Measurements from ENCODE around the gene ANKRD44.

ANKRD44 gene

GRCh38 chr2:196974970-196975369 lies 335.6 kb downstream of the ANKRD44 start:
- DNase-seq, result no peak

DNA sequence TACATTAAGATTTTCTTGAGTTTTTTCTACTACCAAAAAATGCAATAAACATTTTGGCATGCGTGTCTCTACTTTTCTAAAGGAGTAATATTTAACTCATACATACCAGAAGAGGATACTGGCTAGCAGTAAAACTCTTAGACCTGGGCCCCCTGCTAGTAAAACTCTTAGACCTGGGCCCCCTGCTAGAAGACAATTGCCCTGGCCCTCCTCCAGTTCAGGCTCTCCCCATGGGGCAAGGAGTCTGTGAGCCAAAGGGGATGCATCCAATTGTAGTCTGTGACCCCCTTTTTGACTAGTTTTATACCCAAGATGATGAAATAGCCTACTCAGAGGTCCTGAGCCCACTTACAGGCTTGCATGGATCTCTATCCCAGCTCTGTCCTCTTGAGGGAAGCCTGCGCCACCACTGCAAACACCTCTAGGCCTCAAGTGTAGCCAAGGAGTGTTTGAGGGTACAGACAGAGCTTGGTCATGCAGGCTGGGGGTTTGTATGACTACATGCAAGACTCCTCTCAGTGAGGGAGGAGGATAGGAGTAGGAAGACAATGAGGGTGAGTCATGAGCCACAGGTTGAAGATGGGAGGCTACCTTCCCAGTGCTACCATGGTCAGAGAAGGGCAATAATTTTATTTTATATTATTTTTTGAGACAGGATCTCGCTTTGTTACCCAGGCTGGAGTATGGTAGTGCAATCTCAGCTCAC lies 338.9 kb downstream of the ANKRD44 start:
- DNase-seq, result no peak

GRCh38 chr2:196970099-196970498 lies 340.5 kb downstream of the ANKRD44 start:
- no peak for DNase-seq

DNA sequence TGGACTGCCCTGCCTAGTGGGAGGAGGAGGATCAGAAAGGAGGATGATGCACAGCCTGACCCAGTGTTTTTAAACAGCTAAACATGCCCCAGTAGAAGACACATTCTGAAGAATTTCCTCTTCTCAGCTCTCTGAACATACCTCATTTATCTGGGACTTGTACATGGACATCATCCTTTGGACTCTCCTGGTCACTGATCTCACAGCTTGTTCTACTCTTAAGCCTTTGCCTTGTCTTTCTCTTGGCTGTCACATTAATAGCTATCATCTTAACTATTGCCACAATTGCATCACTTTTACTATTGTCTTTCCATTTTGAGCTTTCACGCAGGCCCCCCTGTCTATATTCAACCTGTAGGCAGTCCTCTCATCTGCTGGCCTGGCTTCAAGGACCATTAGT lies 342.1 kb downstream of the ANKRD44 start:
- DNase-seq, result no peak

GRCh38 chr2:196967775-196968174 lies 342.8 kb downstream of the ANKRD44 start:
- DNase-seq, result no peak

DNA sequence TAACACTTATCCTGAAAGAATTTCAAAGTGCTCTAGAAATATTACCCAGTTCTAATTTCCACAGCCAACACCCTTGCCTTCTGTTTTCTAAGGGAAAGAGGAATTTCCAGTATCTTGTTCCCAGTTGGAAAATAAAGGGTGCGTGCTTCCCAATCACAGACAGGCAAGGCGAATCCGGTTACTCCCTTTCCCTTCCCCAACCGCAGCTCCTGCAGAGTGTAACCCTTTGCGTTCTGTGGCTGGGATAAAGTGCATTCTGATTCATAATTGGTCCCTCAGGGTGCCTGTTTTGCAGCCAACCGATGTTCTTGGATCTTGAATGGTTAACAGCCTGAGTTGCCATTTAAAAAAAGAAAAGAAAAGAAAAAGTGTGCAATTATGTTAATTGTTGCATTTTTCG lies 343.5 kb downstream of the ANKRD44 start:
- DNase-seq, result peak; percentile 76

- no peak for DNase-seq
These were observed 344.5 kb downstream of the ANKRD44 start for GRCh38 chr2:196966061-196966460.

DNA sequence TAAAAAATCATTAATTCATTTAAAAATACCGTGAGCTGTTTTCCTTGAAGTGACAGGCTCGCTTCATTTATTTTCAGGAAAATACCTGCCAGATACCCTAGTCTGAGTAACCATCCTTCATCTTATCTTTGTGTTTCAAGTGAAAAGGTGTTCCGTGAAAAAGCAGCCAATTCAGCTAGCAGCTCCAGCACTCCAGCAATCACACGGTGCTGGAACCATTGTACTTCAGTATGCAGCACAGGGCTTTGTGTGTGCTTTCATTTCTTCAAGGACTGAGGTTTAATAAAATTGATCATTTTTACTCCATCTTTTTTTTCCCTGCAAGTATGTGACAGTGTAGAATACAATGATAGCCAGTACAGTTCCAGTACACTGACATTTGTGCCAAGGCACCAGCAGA lies 344.9 kb downstream of the ANKRD44 start:
- no peak for DNase-seq

- DNase-seq, result no peak
These were observed 346.6 kb downstream of the ANKRD44 start for GRCh38 chr2:196963961-196964360.

DNA sequence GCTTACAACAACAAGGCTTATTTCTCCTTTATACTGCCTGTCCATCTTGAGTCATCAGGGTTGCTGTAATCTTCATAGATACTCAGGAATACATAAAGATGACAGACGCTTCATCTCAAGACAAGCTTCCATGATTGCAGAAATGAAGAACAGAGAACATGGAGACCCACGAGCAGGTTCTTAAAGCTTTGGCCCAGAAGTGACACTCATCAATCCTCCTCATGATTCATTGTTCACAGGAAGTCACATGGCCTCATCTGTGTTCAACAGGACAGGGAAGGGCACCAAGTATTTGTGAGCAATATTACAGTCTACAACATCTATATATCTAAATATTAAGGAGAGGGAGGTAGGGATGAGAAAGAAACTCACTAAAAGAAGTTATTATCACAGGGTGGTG lies 347.5 kb downstream of the ANKRD44 start:
- DNase-seq, result no peak

DNA sequence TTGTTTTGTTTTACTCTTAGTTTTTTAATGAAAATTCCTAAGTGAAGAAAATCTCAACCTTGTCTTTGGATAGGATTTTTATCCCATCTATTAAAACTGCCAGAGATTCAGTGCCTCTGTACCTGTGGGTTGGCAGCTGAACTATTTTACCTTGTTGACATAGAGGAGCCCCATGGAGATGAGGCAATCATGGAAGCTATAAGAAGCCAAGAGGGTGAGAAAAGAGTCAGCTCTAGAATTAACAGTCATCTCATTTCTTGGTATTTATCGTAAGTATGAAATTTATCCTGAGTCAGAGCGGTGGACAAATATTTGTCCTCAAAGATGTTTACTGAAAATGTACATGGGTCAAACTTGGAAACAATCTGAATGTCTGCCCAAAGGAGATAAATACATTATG lies 348.3 kb downstream of the ANKRD44 start:
- DNase-seq, result no peak

GRCh38 chr2:196961889-196962288 lies 348.7 kb downstream of the ANKRD44 start:
- DNase-seq, result no peak

DNA sequence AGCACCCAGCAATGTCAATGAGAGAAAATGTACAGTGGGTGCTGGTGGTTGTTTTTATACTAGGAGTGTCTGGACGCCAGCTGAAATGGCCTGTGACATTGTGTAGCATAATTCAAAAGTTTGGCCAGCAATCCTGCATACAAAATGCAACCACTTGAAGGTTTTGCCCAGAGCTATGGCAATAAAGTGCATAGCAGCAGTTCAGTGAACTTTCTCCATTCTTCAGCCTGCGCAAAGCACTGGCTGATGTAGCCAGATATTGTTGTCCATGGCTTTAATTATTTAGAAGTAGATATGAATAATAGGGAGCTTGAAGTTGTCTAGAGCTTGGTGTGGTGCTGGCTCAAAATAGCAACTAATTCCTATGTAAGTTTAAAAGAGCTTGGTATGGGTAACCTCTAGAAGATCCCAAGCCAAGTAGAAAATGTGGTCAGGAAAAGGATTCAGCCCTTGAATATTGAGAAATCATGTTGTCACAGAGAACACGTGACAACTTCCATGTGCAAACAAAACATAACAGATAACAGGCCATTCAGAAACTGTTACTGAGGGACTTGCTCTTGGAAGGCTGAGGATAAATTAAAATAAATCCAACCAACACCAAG lies 350.7 kb downstream of the ANKRD44 start:
- DNase-seq, result peak; percentile 8

DNA sequence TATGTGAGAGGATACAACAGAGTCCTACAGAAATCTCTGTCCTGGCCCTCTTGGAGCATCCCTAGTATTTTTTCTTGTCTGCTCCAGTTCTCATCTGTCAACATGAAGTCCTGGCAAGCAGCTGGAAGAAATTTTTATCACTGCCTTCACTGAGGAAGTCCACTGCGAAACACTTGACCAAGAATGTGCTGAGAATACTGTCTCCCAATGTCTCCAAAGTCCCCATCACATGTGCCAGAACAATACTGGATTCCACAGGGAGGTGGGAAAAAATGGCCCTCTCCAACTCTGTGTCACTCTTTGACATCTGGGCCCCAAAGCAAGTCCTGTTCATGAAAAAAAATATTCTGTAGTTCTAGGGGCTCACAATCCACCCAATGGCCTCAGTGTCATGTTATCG lies 351.3 kb downstream of the ANKRD44 start:
- no peak for DNase-seq

- no peak for DNase-seq
These were observed 352.6 kb downstream of the ANKRD44 start for GRCh38 chr2:196957881-196958525.

- DNase-seq, result no peak
These were observed 353.1 kb downstream of the ANKRD44 start for GRCh38 chr2:196957442-196957841.

DNA sequence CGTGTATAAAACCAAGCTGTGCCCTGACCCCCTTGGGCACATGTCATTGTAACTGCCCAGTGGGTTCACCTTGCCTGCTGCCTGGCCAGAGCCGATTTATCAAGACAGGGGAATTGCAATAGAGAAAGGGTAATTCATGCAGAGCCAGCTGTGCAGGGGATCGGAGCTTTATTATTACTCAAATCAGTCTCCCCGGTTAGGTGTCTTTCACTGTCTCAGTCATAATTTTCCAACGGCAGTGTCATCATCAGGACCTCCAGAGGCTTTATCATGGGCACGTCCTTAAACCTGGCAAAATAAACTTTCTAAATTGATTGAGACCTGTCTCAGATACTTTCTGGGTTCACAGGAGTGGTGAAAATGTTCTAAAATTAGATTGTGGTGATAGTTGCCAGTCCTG lies 354.5 kb downstream of the ANKRD44 start:
- no peak for DNase-seq

DNA sequence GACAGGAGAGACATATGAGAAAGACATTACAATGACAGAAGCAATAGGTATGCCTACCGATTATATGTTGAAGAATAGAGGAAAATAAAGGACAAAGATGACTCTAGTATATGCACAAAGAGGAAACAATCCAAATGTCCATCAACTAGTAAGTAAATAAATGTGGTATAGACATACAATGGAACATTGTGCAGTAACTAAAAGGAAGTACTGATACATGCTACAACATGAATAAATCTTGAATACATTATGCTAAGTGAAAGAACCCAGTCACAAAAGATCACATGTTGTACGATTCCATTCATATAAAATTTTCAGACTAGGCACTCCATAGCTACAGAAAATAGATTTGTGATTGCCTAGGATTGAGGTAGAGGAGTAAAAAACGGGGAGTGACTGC lies 355.5 kb downstream of the ANKRD44 start:
- no peak for DNase-seq

DNA sequence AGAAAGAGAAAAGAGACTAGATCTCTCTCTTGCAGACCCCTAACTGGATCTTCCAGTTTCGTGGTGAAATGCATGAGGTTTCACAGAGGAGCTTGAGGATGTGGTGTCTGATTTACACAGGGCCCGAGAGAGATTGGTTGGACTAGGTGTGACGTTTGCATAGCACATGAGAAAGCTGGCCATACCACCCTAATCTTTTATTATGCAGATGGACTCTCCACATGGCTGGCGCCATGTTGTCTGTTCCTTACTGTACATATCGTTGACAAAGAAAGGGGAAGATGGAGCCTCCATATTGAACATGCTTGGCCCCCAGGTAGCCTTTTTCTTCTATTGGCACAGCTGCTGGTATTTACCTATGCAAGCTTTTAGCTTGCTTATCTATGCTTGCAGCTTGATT lies 356.6 kb downstream of the ANKRD44 start:
- DNase-seq, result no peak

DNA sequence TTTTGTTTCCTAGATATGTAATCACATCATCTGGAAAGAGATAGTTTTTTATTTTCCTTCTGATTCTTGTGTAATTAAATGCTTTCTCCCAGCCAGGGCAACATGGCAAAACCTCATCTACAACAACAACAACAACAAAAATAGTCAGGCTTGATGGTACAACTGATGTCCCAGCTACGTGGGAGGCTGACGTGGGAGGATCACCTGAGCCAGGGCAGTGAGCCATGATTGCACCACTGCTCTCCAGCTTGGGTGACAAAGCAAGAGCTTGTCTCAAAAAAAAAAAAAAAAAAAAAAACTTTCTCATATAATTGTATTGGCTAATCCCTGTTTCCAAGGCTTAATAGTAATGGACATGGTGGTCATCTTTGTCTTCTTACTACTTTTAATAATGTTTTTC lies 357.6 kb downstream of the ANKRD44 start:
- no peak for DNase-seq

DNA sequence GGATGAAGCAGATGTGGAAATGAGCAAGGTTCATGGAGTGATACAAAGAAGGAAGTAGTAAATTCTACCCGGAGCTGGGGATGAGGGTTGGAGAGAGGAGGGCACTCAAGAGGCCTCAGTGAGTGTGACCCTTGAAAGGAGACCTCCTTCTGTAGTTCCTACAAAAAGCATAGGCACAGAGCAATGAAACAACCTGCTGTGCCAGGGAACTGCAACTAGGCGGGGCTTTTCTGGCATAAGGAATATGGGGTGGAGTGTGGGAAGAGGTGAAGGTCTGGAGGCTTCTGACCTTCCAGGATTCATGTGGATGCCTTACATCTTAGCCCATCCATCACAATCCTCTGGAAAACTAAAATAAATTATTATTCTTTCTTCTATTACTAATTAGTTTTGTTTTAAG lies 358.6 kb downstream of the ANKRD44 start:
- DNase-seq, result no peak

- DNase-seq, result no peak
These were observed 361.5 kb downstream of the ANKRD44 start for GRCh38 chr2:196949116-196949515.

DNA sequence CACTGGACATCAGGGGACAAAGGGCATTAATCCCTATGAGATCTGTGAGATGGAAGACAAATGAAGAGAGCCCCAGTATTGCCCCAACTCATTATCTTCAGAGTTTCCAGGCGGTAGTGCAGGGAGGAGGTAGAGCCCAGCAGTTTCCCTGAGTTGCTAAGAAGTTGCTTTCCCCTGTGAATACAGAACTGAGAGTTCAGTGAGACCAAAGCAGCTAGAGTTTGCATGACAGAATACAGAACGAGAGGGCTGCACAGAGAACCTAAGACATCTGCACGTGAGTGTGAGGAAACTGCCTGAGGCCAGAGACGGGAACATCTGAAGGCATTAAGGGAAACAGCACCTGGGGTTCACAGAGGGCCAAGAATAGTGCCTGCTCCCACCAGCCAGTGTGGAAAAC lies 366.0 kb downstream of the ANKRD44 start:
- no peak for DNase-seq

DNA sequence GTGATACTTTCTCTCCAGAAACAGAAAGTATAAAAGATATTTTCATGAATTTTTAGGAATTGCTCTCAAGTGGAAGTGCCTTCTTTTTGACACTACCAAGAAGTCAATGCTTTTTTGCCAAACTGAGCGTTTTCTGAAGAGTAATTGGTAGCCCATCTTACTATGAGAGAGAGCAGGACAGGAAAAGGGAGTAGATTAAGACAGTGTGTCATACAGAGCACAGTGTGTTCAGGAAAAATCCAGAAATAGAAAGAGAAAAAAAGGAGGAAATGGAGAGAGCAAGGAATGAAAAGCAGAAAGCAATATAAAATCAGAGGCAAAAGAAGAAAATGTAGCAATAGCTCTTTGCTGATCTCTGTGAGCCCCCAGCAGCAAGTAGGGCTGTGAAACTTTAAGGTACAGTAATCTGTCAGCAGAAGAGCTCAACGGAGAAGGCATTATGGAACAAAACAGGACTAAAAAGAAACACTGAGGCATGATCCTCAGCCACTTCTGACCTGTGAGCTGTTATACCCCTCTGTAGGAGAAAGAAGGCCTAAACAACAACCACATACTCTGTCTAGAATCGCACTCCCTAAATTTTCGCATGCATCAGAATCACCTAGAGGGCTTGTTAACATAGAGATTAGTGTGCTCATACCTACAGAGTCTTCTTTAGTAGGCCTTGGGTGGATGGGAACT lies 369.0 kb downstream of the ANKRD44 start:
- DNase-seq, result no peak
